NCI-H2227 (cell line): ENCODE results near the gene FMNL1.

Source experiments
- DNase-seq: peaks from one replicate; lab custom pipeline; 2025; ENCODE audit not compliant: unreplicated experiment; lab: John Stamatoyannopoulos, UW

FMNL1 gene

DNA sequence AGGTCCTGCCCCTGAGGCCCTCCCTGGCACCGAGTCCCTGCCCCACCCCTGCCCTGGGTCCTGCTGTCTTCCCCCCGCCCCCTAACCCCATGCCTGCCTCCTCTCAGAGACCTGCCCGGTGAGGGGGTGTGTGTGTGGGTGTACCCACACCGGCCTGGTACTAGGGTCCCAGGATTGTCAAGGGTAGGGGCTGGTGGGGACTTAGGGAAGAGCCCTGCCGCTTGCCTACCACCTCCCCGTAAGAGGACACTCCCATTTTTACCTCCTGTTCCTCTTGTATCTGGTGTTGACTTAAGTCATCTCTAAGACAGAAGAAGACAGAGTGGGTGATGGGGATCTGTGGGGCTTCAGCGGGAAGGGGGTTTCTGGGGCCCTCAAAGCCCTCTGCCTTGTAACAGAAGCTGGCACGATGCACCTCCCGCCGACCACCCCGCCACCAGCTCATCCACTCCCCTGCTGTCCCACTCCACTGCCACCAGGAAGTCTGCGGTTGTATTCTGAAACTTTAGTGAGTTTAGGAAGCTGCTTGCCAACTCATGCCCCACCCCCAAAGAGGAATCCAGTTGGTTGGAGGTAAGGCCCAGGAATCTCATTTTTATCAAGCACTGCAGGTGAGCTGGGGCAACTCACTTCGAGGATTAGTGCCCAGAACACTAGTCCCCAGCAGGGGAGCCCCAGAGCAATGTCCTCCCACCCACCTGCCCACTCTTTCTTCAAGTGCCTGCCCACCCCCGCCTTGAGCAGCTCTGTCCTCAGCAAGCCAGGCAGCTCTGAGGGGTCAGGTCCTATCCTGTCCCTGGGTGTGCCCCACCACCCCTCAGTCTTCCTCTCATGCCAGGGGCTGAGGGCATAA is 34.7 kb downstream of the FMNL1 start:
- DNase-seq = no peak

GRCh38 chr17:45257115-45257514 is 35.4 kb downstream of the FMNL1 start:
- DNase-seq = no peak

DNA sequence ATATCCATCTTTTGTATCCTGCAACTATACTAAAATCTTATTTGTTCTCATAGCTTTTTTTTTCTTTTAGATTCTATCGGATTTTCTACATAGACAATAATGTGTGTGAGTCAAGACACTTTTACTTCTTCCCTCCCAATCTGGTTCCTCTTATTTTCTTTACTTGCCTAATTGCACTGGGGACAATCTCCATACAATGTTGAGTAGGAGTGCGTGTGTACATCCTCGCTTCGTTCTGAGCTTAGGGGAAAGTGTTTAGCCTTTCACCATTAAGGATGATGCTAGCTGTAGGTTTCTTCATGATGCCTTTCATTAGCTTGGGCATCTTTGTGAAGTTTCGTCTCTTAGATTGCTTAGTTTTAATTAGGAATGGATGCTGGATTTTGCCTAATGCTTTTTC is 37.3 kb downstream of the FMNL1 start:
- no peak for DNase-seq

GRCh38 chr17:45260204-45260783 is 38.6 kb downstream of the FMNL1 start:
- no peak for DNase-seq

DNA sequence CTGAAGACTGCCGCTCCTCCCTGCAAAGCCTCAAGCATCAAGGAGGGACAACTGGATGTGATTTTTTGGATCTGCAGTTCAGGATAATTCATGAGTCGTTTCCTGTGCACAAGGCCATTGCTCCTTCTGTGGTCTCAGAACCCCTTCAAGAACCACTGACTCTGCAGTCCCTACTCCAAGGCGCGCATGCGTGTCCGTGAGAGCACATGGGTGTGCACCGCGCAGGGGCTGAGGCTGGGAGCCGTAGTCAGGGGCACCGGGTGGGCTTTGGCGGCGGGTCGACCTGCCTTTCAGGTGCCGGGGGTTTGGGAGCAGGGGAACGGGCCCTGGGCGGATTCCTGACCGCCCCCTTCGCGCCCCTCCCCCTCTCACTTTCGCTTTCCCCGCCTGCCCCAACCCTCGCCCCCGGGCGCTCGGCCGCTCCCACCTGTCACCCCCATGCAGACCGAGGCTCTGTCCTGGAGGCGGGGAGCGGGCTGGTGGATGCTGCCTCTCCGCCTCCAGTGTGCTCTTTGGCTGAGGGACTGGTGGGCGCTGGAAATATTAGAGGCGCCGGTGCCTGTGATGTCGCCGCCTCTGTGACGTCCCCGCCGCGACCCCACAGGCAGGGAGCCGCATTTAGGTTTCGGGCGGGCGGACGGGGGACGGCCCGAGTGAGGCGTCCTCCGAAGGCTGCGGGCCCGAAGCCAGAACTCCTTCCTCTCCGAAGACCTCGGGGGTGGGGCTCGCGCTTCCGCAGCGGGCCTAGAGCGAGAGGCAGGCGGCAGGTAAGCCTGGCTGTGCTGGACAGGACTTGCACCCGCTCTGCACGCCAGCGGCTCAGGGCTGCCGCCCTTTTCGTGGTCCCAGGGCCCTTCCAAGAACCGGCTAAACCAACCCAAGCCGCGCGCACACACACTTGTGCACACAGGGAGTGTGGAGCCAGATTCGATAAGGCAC is 40.2 kb downstream of the FMNL1 start, which contains the start of gene SPATA32:
Gene SPATA32 (minus strand): TSS at position 518 of the 939 bp plus-strand sequence. CDS start 78 bp downstream, at position 440.
- peak; percentile 78 for DNase-seq

DNA sequence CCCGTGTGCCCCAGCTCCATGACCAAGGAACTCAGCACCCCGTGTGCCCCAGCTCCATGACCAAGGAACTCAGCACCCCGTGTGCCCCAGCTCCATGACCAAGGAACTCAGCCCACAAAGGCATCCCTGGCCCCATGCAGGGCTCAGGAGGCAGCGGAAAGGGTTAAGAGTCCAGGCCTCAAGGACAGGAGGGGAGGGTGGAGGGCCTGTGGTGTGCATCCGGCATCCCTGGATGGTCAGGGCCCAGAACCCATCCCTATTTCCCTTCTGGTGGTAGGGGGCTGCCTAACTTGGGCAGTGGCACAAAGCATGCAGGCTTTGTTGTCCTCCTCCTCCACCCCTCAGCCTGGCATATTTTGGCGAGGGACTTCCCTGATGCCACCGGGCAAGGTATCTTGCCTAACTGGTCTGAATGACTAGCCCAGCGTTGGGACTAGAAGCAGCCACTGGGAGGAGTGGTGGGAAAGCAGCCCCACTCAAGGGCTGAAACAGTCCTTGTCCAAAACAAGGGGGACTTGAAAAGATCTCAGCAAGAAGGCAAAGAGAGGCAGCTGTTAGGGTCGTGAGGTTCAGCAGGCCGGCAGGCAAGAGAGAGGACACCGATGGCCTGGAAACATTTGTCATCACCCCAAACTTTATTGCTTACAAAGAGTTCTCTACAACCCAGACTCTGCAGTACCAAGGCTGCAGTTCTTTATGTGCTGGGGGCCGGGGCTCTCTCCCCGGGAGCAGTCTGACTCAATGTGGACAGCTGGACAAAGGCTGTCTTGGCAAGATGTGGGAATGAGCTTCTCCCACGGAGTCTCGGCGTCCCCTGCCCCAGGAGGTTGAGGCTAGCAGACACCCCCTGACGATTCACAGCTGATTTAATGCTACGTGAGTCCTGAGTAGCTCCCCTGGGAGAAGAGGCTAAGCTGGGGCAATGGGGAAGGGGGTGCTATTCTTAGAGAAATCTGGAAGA is 41.1 kb downstream of the FMNL1 start:
- no peak for DNase-seq

DNA sequence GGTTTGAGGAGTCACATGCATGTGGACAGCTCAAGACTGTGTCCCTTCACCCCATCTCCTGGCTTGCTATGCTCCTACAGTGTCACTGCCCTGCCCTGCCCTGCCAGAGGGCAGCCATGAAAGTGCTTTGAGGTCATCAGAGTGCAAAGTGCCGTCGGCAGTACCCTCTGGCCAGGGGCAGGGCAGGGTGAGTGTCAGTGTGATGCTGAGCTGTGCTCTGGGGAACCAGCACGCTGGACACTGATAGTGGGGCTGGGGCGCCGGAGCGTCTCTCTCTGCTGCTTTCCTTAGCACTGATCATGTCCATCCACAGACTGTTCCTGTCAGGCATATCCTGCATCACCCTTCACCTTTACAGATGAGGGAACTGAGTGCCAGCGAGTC is 41.8 kb downstream of the FMNL1 start:
- DNase-seq = no peak

DNA sequence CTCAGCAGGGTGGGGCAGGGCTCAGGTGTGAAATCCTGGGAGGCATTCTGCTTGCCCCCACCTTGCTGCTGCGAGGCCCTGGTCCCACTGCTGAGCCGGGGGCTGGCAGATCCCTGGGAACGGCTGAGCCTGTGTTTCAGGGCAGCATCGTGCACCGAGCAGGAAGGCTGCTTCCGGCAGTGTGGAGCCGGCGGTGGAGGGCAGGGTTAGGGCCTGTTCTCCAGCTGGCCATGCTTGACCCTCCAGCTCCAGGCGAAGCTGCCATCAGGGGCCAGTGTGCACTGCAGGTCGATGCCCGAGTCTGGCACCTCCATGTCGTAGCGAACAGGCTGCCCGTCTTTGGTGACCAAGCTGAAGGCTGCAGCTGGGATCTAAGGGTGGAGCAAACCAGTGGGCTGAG is 42.7 kb downstream of the FMNL1 start:
- DNase-seq = no peak

DNA sequence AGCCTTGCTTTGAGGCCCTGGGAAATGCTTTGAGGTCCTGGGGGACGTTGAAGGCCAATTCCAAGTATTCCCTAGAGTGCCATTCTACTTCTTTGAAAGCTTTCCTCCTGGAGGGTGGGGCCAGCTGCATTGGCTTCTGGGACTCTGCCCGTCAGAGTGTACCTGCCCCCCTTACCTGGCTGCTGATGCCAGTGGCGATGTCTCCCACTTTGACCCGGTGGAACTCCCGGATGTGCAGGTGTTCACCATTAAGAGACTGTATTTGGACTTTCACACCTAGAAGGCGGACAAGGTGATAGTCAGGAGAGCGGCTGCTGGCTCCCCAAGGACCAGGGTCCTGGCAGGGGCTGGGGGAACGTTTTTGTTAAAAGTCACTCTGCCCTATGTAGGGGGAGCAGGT is 43.3 kb downstream of the FMNL1 start:
- no peak for DNase-seq

DNA sequence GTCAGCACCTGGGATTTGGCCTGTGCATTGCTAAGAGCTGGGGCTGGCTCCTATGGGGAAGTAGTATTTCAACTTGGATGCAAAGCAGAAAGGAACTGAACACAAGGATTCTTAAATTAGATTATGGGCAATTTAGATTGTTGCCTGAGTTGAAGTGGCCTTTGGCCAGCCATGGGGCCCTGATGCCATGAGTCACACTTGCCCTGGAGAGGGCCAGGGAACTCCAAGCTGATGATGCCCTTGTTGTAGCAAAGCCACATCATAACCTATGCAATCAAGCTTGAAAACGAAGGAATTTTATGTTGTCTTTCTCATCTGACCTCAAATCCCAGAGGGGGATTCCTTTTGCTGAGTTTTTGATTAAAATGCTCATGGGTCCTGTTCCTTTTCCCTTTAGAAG is 44.1 kb downstream of the FMNL1 start:
- no peak for DNase-seq

GRCh38 chr17:45266372-45266926 is 44.8 kb downstream of the FMNL1 start:
- no peak for DNase-seq

DNA sequence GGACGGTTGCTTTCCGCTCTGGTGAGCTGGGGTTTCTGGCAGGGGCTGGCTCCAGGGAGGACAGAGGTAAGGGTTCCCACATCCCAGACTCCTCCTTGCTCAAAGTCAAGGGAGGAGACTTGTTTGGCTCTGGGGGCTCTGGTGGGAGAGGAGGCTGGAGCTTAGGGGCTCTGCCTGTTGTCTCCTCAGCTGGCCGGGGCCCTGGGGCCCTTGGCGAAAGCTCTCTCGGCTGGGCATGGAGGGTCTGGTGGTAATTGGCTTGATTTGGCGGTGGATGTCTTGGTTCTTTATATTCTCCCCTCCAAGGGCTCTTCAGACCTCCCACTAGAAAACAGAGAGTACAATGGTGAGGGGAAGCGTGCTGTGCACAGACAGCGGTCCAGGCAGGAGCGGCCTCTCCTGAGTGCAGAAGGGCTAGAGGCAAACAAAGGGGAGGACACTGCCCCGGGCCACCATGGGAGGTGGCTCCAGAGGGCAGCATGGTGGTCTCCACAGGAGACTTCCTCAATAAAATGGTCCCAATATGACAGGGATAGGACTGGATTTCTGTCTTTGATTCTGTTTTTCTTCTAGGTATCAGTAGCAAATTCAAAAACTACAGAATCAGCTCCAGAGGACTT is 45.9 kb downstream of the FMNL1 start:
- DNase-seq = no peak

DNA sequence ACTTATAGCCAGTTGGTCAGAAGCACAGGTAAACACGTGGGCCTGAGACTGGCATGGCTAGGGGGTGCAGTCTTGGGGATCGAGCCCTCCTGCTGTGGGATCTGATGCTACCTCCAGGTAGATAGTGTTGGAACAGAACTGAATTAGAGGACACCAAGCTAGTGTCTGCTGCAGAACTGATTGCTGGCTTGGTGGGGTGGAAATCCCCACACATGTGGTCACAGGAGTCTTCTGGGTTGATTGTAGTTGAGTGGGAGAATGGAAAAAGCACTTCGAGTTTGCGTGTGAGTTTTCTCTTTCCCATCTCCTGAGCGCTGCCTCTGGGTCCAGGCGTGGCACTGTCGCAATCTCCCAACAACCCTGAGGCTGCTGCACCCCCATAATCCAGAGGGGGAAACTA is 48.2 kb downstream of the FMNL1 start:
- no peak for DNase-seq

DNA sequence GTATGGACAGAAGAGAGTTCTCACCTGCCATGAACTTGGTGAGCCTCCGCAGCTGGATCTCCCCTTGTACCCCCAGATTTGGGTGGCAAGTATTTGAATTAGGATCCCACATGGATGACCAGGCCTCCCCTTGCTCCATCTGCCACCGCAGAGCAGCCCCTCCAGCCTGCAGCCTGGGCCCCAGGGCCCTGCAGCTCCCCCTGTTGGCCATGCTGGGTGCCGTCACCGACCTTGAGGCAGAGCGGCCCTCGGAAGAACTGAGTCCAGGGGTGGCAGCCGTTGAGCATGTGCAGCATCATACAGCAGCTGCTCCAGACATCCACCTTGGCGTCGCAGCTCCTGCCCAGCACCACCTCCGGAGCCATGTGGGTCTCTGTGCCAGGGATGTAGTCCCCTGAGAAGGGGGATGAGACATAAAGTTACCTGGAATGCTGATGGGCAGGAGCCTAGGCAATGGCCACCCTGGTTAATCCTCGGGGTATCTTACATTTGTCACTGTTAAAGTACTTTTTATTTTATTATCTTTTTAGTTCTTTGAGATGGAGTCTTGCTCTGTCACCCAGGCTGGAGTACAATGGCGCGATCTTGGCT is 49.2 kb downstream of the FMNL1 start:
- DNase-seq = peak; percentile 33

- no peak for DNase-seq
These were observed 49.9 kb downstream of the FMNL1 start for GRCh38 chr17:45271603-45272002.

DNA sequence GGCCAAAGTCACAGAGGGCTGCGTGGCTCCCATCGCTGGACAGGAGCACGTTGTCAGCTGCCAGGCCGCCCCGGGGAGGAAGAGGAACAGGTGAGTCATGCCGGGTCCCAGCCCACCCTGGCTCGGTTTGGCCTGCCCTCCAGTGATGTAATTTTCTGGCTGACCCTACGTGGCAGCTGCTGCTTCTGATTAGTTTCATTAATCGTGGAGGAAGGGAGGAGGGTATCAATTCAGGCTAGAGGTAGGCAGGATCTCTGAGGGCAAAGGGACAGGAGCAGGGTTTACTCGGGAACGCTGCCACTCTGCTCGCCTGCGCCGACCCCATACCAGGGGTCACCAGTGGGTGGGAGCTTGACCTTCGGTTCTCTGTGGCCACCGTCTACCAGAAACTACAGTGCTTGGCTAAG is 51.9 kb downstream of the FMNL1 start:
- no peak for DNase-seq

GRCh38 chr17:45274033-45274432 is 52.3 kb downstream of the FMNL1 start:
- no peak for DNase-seq

DNA sequence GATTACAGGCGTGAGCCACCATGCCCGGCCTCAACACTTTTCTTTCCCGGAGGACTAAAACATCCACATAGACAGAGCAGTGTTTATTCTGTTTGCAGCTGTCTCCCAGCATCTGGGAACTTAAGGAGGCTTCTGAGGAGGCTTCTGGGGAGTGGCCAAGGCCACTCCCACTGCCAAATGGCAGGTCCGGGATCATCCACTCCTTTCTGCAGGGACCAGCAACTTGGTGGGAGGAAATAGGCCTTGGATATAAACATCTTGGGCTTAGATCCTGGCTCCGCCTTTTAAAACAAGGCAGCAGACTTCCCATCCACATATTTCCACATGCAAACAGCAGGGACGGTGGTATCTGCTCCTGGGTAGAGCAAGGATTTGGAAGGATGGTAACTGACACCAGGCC is 54.3 kb downstream of the FMNL1 start:
- DNase-seq = no peak

DNA sequence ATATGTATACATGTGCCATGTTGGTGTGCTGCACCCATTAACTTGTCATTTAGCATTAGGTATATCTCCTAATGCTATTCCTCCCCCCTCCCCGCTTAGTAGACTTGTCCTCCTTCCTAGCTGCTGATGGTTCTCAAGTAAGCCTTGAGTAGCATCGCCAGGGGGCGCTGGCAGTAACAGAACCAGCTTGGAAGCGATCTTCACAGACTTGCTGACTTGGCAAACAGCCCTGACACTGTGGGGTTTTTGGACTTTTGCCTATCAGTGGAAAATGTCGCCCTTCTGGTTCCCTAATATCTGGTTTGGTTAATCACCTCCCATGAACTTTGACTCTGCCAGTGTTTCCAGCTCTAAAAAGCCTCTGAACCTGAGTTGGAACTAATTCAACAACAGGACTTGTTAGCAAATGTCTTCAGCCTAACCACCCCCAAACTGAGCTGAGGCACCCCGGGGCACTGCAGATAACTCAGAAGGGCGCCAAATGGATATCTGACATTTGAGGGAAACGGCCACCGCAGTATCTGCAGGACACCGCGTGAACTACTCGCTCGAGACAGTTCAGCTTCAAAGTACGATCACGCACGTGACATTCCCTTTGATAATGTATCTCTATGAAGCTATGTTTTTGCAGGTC is 55.6 kb downstream of the FMNL1 start:
- DNase-seq = peak; percentile 92
